ENCODE results near the gene PCNT.

DNA sequence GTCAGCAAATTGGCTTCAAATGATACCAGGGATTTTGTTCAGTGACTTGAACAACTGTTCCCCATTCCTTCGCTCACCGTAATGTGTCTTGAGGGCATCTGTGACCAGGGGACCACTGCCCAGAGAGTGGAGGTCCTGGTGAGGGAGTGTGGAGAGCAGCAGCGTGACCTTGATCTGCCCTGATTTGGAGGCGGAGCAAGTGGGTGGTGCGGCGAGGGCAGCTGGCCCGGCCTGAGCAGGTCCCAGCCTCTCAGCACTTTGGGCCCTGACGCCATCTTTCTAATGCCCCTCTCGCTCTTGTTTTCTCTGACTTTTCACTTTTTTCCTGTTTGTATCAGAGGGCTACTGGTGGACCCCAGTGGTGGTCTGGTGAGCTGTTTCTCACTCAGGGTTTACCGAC lies 165.8 kb downstream of the PCNT start:
- TF ChIP-seq, protein P1, sequence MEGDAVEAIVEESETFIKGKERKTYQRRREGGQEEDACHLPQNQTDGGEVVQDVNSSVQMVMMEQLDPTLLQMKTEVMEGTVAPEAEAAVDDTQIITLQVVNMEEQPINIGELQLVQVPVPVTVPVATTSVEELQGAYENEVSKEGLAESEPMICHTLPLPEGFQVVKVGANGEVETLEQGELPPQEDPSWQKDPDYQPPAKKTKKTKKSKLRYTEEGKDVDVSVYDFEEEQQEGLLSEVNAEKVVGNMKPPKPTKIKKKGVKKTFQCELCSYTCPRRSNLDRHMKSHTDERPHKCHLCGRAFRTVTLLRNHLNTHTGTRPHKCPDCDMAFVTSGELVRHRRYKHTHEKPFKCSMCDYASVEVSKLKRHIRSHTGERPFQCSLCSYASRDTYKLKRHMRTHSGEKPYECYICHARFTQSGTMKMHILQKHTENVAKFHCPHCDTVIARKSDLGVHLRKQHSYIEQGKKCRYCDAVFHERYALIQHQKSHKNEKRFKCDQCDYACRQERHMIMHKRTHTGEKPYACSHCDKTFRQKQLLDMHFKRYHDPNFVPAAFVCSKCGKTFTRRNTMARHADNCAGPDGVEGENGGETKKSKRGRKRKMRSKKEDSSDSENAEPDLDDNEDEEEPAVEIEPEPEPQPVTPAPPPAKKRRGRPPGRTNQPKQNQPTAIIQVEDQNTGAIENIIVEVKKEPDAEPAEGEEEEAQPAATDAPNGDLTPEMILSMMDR (IDR thresholded peaks at IDR 0.05), result no peak
- no peak for TF ChIP-seq EP300 (IDR thresholded peaks at IDR 0.05)
- TF ChIP-seq POLR2A (IDR thresholded peaks at IDR 0.05), result no peak

Measured in tibial nerve (tissue), 4 donors.